IPS-20b (cell line): Measurements from ENCODE around the gene KCTD21.
"Not testable (repeated sequence)": the region's sequence is repeated elsewhere in the genome, so short reads cannot be mapped to it uniquely, and the experiment has no call there.

Experiments used
- H3K27ac ChIP-seq: one replicate; pipeline ENCODE4 v1.5.1; 2013; ENCODE audit warnings: low read length
- H3K27me3 ChIP-seq: 2 replicates; pipeline ENCODE4 v1.6.1; 2013; ENCODE audit warnings: mild to moderate bottlenecking, low read length, inconsistent platforms; ENCODE audit not compliant: insufficient read depth
- H3K36me3 ChIP-seq: 2 replicates; pipeline ENCODE4 v1.6.1; 2013; ENCODE audit warnings: low read depth, mild to moderate bottlenecking, inconsistent platforms, low read length, moderate library complexity; ENCODE audit not compliant: insufficient read depth
- H3K4me1 ChIP-seq: 2 replicates; pipeline ENCODE4 v1.6.1; 2013; ENCODE audit warnings: mild to moderate bottlenecking, control low read depth, inconsistent platforms, low read length, moderate library complexity; ENCODE audit not compliant: insufficient read depth
- H3K4me3 ChIP-seq: 2 replicates; pipeline ENCODE4 v1.5.1; 2013; ENCODE audit warnings: mild to moderate bottlenecking, low read length, inconsistent platforms
- H3K9ac ChIP-seq: 2 replicates; pipeline ENCODE4 v1.6.1; 2013; ENCODE audit warnings: low read depth, mild to moderate bottlenecking, inconsistent platforms, low read length, moderate library complexity
- H3K9me3 ChIP-seq: 2 replicates; pipeline ENCODE4 v1.6.1; 2013; ENCODE audit warnings: mild to moderate bottlenecking, low read depth, low read length, inconsistent platforms; ENCODE audit not compliant: insufficient read depth

Gene KCTD21

GRCh38 chr11:78188286-78189173 is at the start of gene KCTD21, which contains the start of gene USP35:
TSS of gene KCTD21 (minus strand) at chr11:78188626. CDS start at chr11:78174554, 14,072 bp downstream.
TSS of gene USP35 (plus strand) at chr11:78188919. CDS start at chr11:78196246, 7,327 bp downstream.
- Histone ChIP-seq H3K36me3 (no peaks in the 10 kb centered on the region), H3K27ac (no peak within 1 kb of the TSS), H3K9ac (peak within 1 kb of the TSS; percentile 66; the same call in 1 of the 2 replicates), H3K27me3 (peaks cover 8% of the 10 kb centered on the region), H3K4me3 (peak within 1 kb of the TSS; percentile 83), H3K4me1 (peaks cover 5% of the 10 kb centered on the region; the same call in 1 of the 2 replicates), H3K9me3 (no peaks in the 10 kb centered on the region)

GRCh38 chr11:78237293-78238046 is 49.0 kb upstream of the KCTD21 start:
- Histone ChIP-seq H3K4me1 (no peaks in the 10 kb centered on the region), H3K36me3 (no peaks in the 10 kb centered on the region)

GRCh38 chr11:78234006-78234405 is 45.6 kb upstream of the KCTD21 start:
- Histone ChIP-seq H3K27ac (no peak overlapping the region), H3K36me3 (no peaks in the 10 kb centered on the region), H3K4me1 (no peaks in the 10 kb centered on the region), H3K9me3 (no peaks in the 10 kb centered on the region), H3K9ac (no peak overlapping the region), H3K4me3 (no peak overlapping the region), H3K27me3 (no peaks in the 10 kb centered on the region)

More at GRCh38 chr11:78237293-78238046, 49.0 kb upstream of the KCTD21 start:
- no peaks in the 10 kb centered on the region for H3K27me3 ChIP-seq
- no peak overlapping the region for H3K4me3 ChIP-seq
- H3K9me3 ChIP-seq, result peaks cover 3% of the 10 kb centered on the region; the same call in 1 of the 2 replicates
- no peak overlapping the region for H3K9ac ChIP-seq
- no peak overlapping the region for H3K27ac ChIP-seq

- not testable (repeated sequence) for H3K9ac ChIP-seq, H3K27me3 ChIP-seq, H3K36me3 ChIP-seq, H3K4me1 ChIP-seq, H3K27ac ChIP-seq, H3K9me3 ChIP-seq, H3K4me3 ChIP-seq
Observed at GRCh38 chr11:78233046-78233445, 44.6 kb upstream of the KCTD21 start.

- H3K27me3 ChIP-seq, result no peaks in the 10 kb centered on the region
- H3K36me3 ChIP-seq, result no peaks in the 10 kb centered on the region
- no peak overlapping the region for H3K9ac ChIP-seq
- H3K9me3 ChIP-seq, result no peaks in the 10 kb centered on the region
- no peaks in the 10 kb centered on the region for H3K4me1 ChIP-seq
- no peak overlapping the region for H3K27ac ChIP-seq
- no peak overlapping the region for H3K4me3 ChIP-seq
Observed at GRCh38 chr11:78231962-78232501, 43.6 kb upstream of the KCTD21 start.

GRCh38 chr11:78230161-78230877 is 41.9 kb upstream of the KCTD21 start:
- Histone ChIP-seq H3K27ac (no peak overlapping the region), H3K36me3 (no peaks in the 10 kb centered on the region), H3K4me1 (no peaks in the 10 kb centered on the region), H3K9ac (no peak overlapping the region), H3K4me3 (no peak overlapping the region), H3K9me3 (no peaks in the 10 kb centered on the region), H3K27me3 (no peaks in the 10 kb centered on the region)

GRCh38 chr11:78229106-78229505 is 40.7 kb upstream of the KCTD21 start:
- Histone ChIP-seq H3K4me3 (no peak overlapping the region), H3K36me3 (peaks cover 6% of the 10 kb centered on the region; the same call in 1 of the 2 replicates), H3K9ac (no peak overlapping the region), H3K4me1 (no peaks in the 10 kb centered on the region), H3K27ac (no peak overlapping the region), H3K27me3 (no peaks in the 10 kb centered on the region), H3K9me3 (no peaks in the 10 kb centered on the region)

GRCh38 chr11:78228467-78228866 is 40.0 kb upstream of the KCTD21 start:
- H3K27ac ChIP-seq, result no peak overlapping the region
- no peaks in the 10 kb centered on the region for H3K4me1 ChIP-seq
- peaks cover 6% of the 10 kb centered on the region; the same call in 1 of the 2 replicates for H3K36me3 ChIP-seq
- H3K9ac ChIP-seq, result no peak overlapping the region
- no peaks in the 10 kb centered on the region for H3K9me3 ChIP-seq
- no peak overlapping the region for H3K4me3 ChIP-seq
- H3K27me3 ChIP-seq, result no peaks in the 10 kb centered on the region

GRCh38 chr11:78227921-78228320 is 39.5 kb upstream of the KCTD21 start:
- no peaks in the 10 kb centered on the region for H3K27me3 ChIP-seq
- no peak overlapping the region for H3K27ac ChIP-seq
- H3K4me1 ChIP-seq, result no peaks in the 10 kb centered on the region
- peaks cover 6% of the 10 kb centered on the region; the same call in 1 of the 2 replicates for H3K36me3 ChIP-seq
- H3K9ac ChIP-seq, result no peak overlapping the region
- H3K9me3 ChIP-seq, result no peaks in the 10 kb centered on the region
- no peak overlapping the region for H3K4me3 ChIP-seq

- H3K9me3 ChIP-seq, result no peaks in the 10 kb centered on the region
- H3K4me1 ChIP-seq, result no peaks in the 10 kb centered on the region
- no peak overlapping the region for H3K4me3 ChIP-seq
- H3K36me3 ChIP-seq, result peaks cover 6% of the 10 kb centered on the region; the same call in 1 of the 2 replicates
- H3K27ac ChIP-seq, result no peak overlapping the region
- no peak overlapping the region for H3K9ac ChIP-seq
- no peaks in the 10 kb centered on the region for H3K27me3 ChIP-seq
Observed at GRCh38 chr11:78226684-78227680, 38.6 kb upstream of the KCTD21 start.
